Measurements from ENCODE around the gene CFAP126. TPM values are rescaled to one million over a fixed set of nuclear protein-coding genes. Genes with fewer than 3 reads are reported as not detected.
A peak's percentile ranks its signal among the peaks of the same experiment; 100 is the strongest.
"Not testable (repeated sequence)": the region's sequence is repeated elsewhere in the genome, so short reads cannot be mapped to it uniquely, and the experiment has no call there.

Gene CFAP126
- total RNA-seq, 2 experiments from 2014 or later = not detected

- peaks cover 24% of the 10 kb centered on the region for H3K4me1 Mint-ChIP-seq (ENCODE audit: low read depth)
- no peak overlapping the region for H3K27ac Mint-ChIP-seq
- CTCF ChIA-PET = interaction anchor here (1.1 to 1.7 kb wide), 3 partner anchors 22 to 36 kb away, joined by 3 to 6 read pairs (median 3); no protein-coding TSS in a partner anchor
- ATAC-seq (no peak), DNase-seq (no peak)
- H3K27me3 Mint-ChIP-seq = peaks cover 3% of the 10 kb centered on the region
- no peak overlapping the region for H3K4me3 Mint-ChIP-seq
- H3K9me3 Mint-ChIP-seq = no peaks in the 10 kb centered on the region
- H3K36me3 Mint-ChIP-seq (ENCODE audit: low read depth) = peaks cover 9% of the 10 kb centered on the region
- intact Hi-C loops (cut with micrococcal nuclease) = no loop called here
- TF ChIP-seq CTCF (IDR thresholded peaks at IDR 0.05) = no peak
- POLR2A ChIA-PET = no interaction called here
Observed at GRCh38 chr1:161404051-161404597, 36.4 kb upstream of the CFAP126 start.

GRCh38 chr1:161402446-161402845 is 34.8 kb upstream of the CFAP126 start:
- no peak overlapping the region for H3K27ac Mint-ChIP-seq
- intact Hi-C loops (cut with micrococcal nuclease) = no loop called here
- TF ChIP-seq CTCF (IDR thresholded peaks at IDR 0.05) = no peak
- CTCF ChIA-PET = no interaction called here
- no peak overlapping the region for H3K4me3 Mint-ChIP-seq
- no peaks in the 10 kb centered on the region for H3K9me3 Mint-ChIP-seq
- POLR2A ChIA-PET = interaction anchor here (0.7 kb wide), 1 partner anchor 9 kb away, joined by 3 read pairs; no protein-coding TSS in a partner anchor
- no peak for DNase-seq
- peaks cover 28% of the 10 kb centered on the region for H3K4me1 Mint-ChIP-seq (ENCODE audit: low read depth)
- peaks cover 3% of the 10 kb centered on the region for H3K27me3 Mint-ChIP-seq
- no peak for ATAC-seq
- H3K36me3 Mint-ChIP-seq (ENCODE audit: low read depth) = peaks cover 9% of the 10 kb centered on the region

GRCh38 chr1:161399257-161399998 is 31.8 kb upstream of the CFAP126 start:
- Mint-ChIP-seq H3K36me3 (ENCODE audit: low read depth) (peaks cover 9% of the 10 kb centered on the region), H3K27ac (peak overlapping the region; percentile 99), H3K4me1 (ENCODE audit: low read depth) (peaks cover 26% of the 10 kb centered on the region), H3K9me3 (no peaks in the 10 kb centered on the region), H3K27me3 (peaks cover 3% of the 10 kb centered on the region), H3K4me3 (peak overlapping the region; percentile 94)
- ChIA-PET CTCF (interaction anchor here (1.0 to 2.3 kb wide), 4 partner anchors 8 to 41 kb away, joined by 4 to 10 read pairs (median 7); no protein-coding TSS in a partner anchor), POLR2A (interaction anchor here (1.1 to 2.2 kb wide), 8 partner anchors 9 to 330 kb away, joined by 3 to 11 read pairs (median 4); no protein-coding TSS in a partner anchor)
- DNase-seq (peak; percentile 94), ATAC-seq (peak; percentile 84)
- intact Hi-C loops (cut with micrococcal nuclease) = no loop called here
- peak; percentile 78 for TF ChIP-seq CTCF (IDR thresholded peaks at IDR 0.05)

GRCh38 chr1:161398900-161399256 is 31.2 kb upstream of the CFAP126 start:
- Mint-ChIP-seq H3K9me3 (no peaks in the 10 kb centered on the region), H3K4me3 (peak overlapping the region; percentile 94), H3K36me3 (ENCODE audit: low read depth) (peaks cover 9% of the 10 kb centered on the region), H3K27ac (peak overlapping the region; percentile 99), H3K4me1 (ENCODE audit: low read depth) (peaks cover 21% of the 10 kb centered on the region), H3K27me3 (peaks cover 2% of the 10 kb centered on the region)
- peak; percentile 38 for ATAC-seq
- POLR2A ChIA-PET = interaction anchor here (2.2 kb wide), 1 partner anchor 41 kb away, joined by 11 read pairs; no protein-coding TSS in a partner anchor
- no peak for DNase-seq
- CTCF ChIA-PET = interaction anchor here (1.5 kb wide), 1 partner anchor 15 kb away, joined by 3 read pairs; no protein-coding TSS in a partner anchor
- intact Hi-C loops (cut with micrococcal nuclease) = no loop called here
- TF ChIP-seq CTCF (IDR thresholded peaks at IDR 0.05) = no peak

GRCh38 chr1:161397038-161397437 is 29.4 kb upstream of the CFAP126 start:
- CTCF ChIA-PET; H3K36me3 Mint-ChIP-seq (ENCODE audit: low read depth); intact Hi-C loops (cut with micrococcal nuclease); ATAC-seq; H3K27ac Mint-ChIP-seq; H3K4me3 Mint-ChIP-seq; POLR2A ChIA-PET; H3K9me3 Mint-ChIP-seq; H3K27me3 Mint-ChIP-seq; DNase-seq: not testable (repeated sequence)
- H3K4me1 Mint-ChIP-seq (ENCODE audit: low read depth) = peaks cover 29% of the 10 kb centered on the region
